Activated naive CD8-positive, alpha-beta T cell (primary cell): ENCODE measurements around the gene MPL.
"Not testable (repeated sequence)": the region's sequence is repeated elsewhere in the genome, so short reads cannot be mapped to it uniquely, and the experiment has no call there.

ENCODE experiments used
- H3K27ac Mint-ChIP-seq: one replicate; pipeline ENCODE4 v1.8.0; 2021; ENCODE audit warnings: mixed read lengths
- H3K27me3 Mint-ChIP-seq: one replicate; pipeline ENCODE4 v1.8.0; 2021; ENCODE audit warnings: mixed read lengths
- H3K36me3 Mint-ChIP-seq: one replicate; pipeline ENCODE4 v1.8.0; 2021; ENCODE audit warnings: mixed read lengths
- H3K4me1 Mint-ChIP-seq: one replicate; pipeline ENCODE4 v1.8.0; 2021; ENCODE audit warnings: low read depth, mixed read lengths
- H3K4me3 Mint-ChIP-seq: one replicate; pipeline ENCODE4 v1.8.0; 2021; ENCODE audit warnings: mild to moderate bottlenecking, mixed read lengths
- H3K9me3 Mint-ChIP-seq: one replicate; pipeline ENCODE4 v1.8.0; 2021; ENCODE audit warnings: low read depth, mixed read lengths

MPL gene

DNA sequence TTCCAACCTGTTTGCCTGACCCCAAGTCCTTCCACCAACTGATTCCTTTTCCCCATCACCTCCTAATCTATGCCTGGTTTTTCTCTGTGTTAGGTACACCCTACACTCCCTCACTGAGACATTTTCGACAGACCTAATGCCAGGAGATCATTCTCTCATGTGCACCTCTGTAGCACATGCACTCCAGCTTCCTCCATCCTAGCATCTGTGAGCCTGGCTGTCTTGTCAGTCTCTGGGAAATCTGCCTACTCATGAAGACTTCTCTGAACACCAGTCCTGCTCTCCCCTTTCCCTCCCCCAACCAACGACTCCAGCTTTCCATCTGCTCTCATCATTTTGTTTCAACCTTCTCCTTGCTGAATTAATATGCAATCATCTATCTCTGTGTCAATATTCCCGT is 51.0 kb downstream of the MPL start:
- Mint-ChIP-seq H3K4me1 (peaks cover 46% of the 10 kb centered on the region), H3K9me3 (no peaks in the 10 kb centered on the region), H3K27ac (peak overlapping the region; percentile 99), H3K4me3 (peak overlapping the region; percentile 100), H3K27me3 (no peaks in the 10 kb centered on the region), H3K36me3 (no peaks in the 10 kb centered on the region)

DNA sequence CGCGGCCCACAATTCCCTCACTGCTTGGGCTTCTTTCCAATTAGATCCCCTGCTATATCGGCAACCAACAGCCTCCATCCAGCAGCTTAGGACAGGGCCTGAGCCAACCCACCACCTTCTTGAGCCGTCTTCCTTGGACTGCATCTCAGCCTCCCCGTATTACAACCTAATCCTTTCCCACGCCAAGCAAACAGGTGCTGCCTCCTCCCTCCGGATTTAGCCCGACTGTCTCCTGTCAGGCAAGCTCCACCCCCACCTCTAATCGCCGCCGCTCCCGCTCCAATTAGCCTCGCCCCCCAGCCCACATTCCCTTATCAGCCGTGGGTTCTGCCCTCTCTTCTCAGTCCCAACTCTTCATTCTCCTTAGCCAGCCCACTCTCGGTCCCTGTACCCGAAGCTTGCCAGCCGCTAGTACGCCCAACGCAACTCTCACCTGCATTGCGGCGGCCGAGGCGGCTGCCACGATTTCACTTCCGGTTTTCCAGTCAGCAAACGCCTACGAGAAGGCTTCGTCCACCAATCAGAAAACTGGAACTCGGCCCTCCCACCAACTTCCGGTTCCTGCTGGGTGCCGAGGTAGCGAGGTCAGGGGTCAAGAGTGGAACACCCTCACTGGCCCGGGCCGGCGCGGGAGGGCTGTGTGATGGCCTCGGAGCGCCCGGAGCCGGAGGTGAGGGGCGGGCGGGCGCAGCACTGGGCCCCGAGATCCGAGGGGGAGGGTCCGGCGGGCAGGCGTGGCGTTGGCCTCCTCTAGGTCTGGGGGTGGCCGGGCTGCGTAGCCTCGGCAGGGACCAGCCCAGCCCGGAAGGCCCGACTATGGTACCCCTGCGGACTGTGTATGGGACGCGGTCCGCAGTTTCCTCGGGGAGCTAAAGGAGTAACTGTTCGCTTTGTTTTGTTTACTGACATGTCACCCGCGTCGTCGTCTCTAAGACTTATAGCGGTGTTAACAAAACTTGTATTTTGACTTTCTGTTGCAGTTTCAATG is 52.0 kb downstream of the MPL start, which contains the start of the genes MED8 and SZT2:
MED8 (minus strand) TSS at position 475 of the 988 bp plus-strand sequence; CDS start at position 439, 36 bp downstream.
SZT2 (plus strand) TSS at position 574 of the 988 bp plus-strand sequence; CDS start at position 644, 70 bp downstream.
- Mint-ChIP-seq H3K27me3 (no peaks in the 10 kb centered on the region), H3K9me3 (no peaks in the 10 kb centered on the region), H3K4me1 (peaks cover 50% of the 10 kb centered on the region), H3K36me3 (no peaks in the 10 kb centered on the region), H3K27ac (peak within 1 kb of the TSS; percentile 99), H3K4me3 (peak within 1 kb of the TSS; percentile 100)

DNA sequence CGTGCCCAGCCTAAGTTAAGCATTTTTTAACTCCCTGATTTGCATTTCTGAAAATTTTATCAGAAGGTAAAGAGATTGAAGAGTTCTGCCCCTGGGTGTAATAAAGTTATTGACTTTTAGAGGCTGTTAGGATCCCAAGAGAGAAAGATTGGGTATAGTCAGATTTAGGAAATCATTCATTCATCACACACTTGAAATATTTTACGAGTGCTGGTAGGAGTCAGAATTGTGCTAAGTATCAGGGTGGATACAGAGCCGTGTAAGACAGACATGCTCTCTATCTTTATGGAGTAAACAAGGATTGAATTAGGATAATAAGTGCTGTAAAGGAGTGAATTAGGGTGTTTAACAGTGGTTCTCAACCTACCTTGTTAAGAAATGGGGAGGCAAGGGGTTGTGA is 55.1 kb downstream of the MPL start:
- Mint-ChIP-seq H3K27me3 (no peaks in the 10 kb centered on the region), H3K4me3 (no peak overlapping the region), H3K27ac (peak overlapping the region; percentile 6), H3K9me3 (no peaks in the 10 kb centered on the region), H3K36me3 (no peaks in the 10 kb centered on the region), H3K4me1 (peaks cover 49% of the 10 kb centered on the region)

DNA sequence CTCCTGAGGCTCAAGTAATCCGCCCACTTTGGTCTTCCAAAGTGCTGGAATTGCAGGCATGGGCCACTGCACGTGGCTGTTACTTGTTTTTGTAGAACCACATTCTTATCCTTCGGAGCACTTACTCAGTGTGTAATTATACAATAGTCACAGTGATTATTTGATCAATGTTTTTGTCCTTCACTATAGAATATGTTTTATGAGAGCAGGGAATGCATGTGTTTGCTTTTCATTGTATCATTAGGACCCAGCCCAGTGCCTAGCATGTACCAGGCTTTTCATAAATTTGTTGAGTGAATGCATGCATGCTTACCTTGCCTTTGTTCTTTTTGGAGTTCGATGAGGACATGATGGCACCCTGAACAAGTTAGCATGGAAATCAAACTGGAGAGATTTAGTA is 57.9 kb downstream of the MPL start:
- Mint-ChIP-seq H3K36me3 (peaks cover 2% of the 10 kb centered on the region), H3K9me3 (no peaks in the 10 kb centered on the region), H3K27me3 (no peaks in the 10 kb centered on the region), H3K4me3 (no peak overlapping the region), H3K27ac (no peak overlapping the region), H3K4me1 (peaks cover 26% of the 10 kb centered on the region)

DNA sequence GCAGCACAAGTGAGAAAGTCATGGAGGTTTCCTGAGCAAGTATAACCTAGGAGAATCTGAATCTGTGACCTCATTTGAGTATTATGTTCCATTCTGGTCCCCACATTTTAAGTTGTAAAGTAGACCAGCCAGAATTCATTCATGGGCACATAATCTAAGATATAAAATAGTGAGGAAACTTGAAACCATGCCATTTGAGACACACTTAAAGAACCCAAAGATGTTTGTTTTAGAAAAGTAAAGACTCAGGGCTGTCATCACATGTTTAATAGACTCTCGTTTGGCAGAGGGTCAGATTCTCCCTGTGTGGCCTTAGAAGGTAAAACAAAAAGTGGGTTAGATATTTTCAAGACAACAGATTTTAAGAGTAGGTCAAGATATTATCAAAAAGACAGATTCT is 58.4 kb downstream of the MPL start:
- Mint-ChIP-seq H3K4me1 (peaks cover 23% of the 10 kb centered on the region), H3K27me3 (no peaks in the 10 kb centered on the region), H3K4me3 (no peak overlapping the region), H3K36me3 (peaks cover 2% of the 10 kb centered on the region), H3K9me3 (no peaks in the 10 kb centered on the region), H3K27ac (no peak overlapping the region)

DNA sequence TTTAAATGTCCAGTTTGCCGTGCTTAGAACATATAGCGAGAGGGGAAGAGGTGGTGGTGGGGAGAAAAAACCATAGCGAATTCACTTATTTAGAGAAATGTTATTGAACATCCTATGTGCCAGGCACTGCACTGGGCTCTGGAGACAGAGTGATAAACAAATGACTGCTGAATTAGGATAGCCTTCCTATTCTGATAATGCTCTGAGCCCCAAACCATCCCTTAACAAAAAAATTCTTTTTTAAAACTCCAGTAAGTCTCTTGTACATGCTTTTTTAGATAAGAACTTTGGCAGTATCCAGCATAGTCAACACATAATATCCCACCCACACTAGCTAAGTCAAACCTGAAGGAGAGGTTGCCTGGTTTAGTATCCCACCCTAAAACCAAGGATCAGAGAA is 60.6 kb downstream of the MPL start:
- Mint-ChIP-seq H3K36me3 (peaks cover 5% of the 10 kb centered on the region), H3K27ac (no peak overlapping the region), H3K4me1 (peaks cover 17% of the 10 kb centered on the region), H3K9me3 (no peaks in the 10 kb centered on the region), H3K27me3 (no peaks in the 10 kb centered on the region), H3K4me3 (no peak overlapping the region)

DNA sequence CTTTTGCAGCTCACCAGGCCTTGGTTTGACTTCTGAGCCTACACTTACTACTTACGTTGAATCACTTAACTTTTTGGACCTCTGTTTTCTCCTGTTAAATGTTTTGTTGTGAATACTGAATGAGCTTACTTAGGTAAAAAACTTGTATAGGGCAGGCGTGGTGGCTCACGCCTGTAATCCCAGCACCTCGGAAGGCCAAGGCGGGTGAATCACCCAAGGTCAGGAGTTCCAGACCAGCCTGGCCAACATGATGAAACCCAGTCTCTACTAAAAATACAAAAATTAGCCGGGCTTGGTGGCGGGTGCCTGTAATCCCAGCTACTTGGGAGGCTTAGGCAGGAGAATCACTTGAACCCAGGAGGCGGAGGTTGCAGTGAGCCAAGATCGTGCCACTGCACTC is 62.8 kb downstream of the MPL start:
- H3K36me3 Mint-ChIP-seq = peaks cover 11% of the 10 kb centered on the region
- H3K4me3 Mint-ChIP-seq, H3K27me3 Mint-ChIP-seq, H3K27ac Mint-ChIP-seq, H3K9me3 Mint-ChIP-seq: not testable (repeated sequence)
- H3K4me1 Mint-ChIP-seq = peaks cover 10% of the 10 kb centered on the region

DNA sequence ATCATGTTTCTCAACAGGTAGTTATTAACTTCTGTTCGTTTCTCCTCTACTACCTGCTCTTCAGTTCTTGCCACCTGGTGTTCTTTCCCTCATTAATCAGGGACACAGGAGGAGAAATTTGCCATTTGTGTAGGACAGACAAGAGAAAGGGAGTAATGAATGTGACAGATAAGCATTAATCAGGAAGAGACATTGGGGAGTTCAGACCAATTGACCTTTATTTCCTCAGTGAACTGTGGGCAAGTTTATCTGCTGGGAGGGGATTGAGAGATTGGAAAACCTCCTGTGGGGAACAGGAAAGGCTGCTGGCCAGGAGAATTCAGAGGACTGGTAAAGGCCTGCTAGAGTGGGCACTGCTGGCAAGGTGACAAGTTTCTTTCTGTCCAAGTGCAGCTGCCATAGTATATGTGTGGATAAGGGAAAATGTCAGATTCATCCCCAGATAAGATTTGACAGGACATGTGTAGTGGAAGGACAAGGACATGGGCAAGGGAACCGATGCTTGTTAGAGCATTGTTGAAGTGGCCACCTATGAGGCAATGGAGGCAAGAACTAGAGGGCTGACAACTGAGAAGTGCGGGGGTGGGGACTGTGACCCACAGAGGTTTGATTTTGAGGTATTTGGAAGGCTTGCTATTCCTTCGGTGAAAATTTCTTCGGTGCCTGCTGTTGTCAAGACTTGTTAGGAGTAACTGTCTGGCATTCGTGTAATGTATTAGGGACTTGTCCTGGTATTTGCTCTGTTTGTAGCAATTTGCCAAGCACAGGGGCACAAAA is 64.7 kb downstream of the MPL start:
- Mint-ChIP-seq H3K27ac (no peak overlapping the region), H3K27me3 (no peaks in the 10 kb centered on the region), H3K36me3 (peaks cover 19% of the 10 kb centered on the region), H3K9me3 (no peaks in the 10 kb centered on the region), H3K4me1 (peaks cover 6% of the 10 kb centered on the region), H3K4me3 (no peak overlapping the region)
